ENCODE measurements around the gene ODAD3. TPM values are rescaled to one million over a fixed set of nuclear protein-coding genes. Genes with fewer than 3 reads are reported as not detected.
"Not testable (repeated sequence)": the region's sequence is repeated elsewhere in the genome, so short reads cannot be mapped to it uniquely, and the experiment has no call there.

Gene ODAD3
- polyA plus RNA-seq, 5 donors, result 0.59 to 2.5 (median 2.4) TPM

- not testable (repeated sequence) for DNase-seq
These were observed 28.2 kb downstream of the ODAD3 start for GRCh38 chr19:11406703-11407236.

- no peak for DNase-seq
These were observed 28.9 kb downstream of the ODAD3 start for GRCh38 chr19:11405846-11406643.

GRCh38 chr19:11404588-11405222 lies 30.2 kb downstream of the ODAD3 start:
- no peak for DNase-seq

GRCh38 chr19:11401808-11402543 lies 32.9 kb downstream of the ODAD3 start:
- DNase-seq, result no peak

DNA sequence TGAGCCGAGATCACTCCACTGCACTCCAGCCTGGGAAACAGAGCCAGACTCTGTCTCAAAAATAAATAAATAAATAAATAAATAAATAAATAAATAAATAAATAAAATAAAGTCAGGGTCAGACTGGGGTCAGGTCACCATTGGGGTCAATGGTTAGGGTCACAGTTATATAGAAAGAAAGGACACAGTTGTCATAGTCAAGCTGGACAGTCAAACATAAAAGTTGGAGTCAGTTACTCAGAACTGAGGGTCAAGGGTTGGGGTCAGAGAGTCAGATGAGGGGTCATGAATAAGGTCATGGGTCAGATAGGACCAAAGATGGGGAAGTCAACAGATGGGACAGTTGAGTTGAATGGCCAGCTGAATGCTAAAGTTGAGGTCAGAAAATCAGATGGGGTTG lies 34.1 kb downstream of the ODAD3 start:
- no peak for DNase-seq

DNA sequence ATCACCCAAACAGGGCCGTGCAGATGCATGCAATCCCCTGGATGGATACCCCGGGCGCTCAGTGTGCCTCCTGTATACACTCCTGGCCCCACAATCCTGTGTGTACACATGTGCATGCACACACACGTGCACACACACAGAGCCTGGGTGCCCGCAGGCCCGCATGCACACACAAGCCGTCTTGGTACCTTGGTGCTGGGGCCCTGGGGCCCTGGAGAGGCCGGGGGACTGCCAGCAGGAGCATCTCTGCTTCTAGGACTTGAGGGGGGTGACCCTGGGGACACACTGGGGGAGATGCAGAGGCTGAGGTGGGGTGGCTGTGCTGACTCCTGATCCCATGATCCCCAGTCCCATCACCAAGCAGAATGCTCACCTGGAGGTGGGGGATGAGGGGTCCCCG lies 35.3 kb downstream of the ODAD3 start:
- no peak for DNase-seq

GRCh38 chr19:11397089-11397610 lies 37.8 kb downstream of the ODAD3 start:
- DNase-seq, result no peak

DNA sequence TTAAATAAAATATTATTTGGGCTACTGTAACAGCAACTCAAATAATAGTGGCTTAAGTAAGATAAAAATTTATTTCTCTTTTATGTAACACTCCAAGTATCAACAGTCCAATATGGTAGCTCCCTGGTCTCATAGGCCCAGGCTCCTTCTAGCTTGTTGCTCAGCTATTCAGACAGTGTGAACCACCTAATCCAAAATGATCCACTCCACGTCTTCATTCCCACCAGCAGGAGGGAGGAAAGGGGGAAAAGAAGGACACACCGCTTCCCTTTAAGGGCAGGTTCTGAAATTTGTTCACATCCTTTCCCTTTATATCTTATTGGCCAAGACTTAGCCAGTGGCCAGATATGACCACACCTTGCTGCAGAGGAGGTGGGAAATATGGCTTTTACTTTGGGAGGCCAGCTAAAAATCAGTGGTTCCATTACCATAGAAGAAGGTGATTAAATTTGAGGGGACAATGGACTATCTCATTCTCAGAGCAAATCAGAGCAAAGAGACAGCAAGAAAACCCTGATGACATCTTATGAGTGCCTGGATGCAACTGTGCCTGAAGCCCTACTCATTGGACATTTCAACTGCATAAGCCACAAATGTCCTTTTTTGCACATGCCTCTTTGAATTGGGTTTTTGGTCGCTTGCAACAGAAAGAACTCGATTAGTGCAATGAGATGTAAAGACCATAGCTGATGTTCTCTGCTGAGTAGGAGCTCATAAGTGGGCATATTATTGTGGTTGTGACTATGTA lies 43.8 kb downstream of the ODAD3 start:
- DNase-seq, result no peak

GRCh38 chr19:11390359-11390758 lies 44.6 kb downstream of the ODAD3 start:
- DNase-seq, result no peak

DNA sequence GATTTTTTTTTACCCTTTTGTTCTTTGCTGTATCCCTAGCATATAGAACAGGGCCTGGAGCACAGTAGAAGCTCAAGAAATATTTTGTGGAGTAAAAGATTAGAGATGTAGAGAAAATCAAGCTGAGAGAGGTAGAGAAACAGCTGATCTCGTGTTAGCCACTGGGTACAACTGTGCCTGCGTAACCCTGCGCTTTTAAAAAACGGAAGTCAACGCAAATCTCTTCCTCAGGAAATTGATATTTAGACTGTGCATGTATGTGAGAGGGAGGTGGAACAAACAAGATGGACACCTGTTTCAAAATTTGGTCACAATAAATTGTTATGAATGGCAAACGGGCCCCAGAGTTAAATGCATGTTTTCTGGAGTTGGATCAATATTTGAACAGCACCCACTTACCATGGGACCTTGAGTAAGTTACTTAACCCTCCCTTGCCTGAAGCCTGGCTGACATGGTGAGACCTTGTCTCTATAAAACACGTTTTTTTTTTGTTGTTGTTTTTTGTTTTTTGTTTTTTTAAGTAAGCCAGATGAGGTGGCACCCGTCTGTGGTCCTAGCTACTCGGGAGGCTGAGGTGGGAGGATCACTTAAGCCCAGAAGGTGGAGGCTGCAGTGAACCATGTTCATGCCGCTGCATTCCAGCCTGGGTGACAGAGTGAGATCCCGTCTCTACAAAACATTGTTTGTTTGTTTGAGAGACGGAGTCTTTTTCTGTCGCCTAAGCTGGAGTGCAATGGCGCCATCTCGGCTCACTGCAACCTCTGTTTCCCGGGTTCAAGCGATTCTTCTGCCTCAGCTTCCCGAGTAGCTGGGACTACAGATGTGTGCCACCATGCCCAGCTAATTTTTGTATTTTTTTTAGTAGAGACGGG lies 47.5 kb downstream of the ODAD3 start:
- DNase-seq, result peak in 1 of 2 donors; percentile 9

GRCh38 chr19:11384778-11385129 lies 50.2 kb downstream of the ODAD3 start:
- no peak for DNase-seq

DNA sequence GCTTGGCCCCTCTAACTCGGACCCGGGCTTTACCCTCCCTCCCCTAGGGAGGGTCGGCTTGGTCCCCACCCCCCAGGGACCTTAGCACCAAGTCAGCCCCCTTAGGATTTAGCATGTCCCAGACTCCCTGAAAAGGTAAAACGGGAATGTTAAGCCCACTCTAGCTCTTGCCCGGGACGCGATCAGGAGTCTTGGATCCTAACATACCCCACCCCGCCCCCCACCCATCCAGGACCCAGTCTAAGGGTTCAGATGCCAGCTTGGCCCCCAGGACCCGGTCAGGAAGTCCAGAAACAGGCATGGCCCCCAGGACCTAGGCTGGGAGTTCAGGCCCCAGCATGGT lies 51.2 kb downstream of the ODAD3 start:
- DNase-seq, result peak in 1 of 2 donors; percentile 25

GRCh38 chr19:11382898-11383705 lies 51.8 kb downstream of the ODAD3 start:
- peak; percentile 17 to 40 for DNase-seq

DNA sequence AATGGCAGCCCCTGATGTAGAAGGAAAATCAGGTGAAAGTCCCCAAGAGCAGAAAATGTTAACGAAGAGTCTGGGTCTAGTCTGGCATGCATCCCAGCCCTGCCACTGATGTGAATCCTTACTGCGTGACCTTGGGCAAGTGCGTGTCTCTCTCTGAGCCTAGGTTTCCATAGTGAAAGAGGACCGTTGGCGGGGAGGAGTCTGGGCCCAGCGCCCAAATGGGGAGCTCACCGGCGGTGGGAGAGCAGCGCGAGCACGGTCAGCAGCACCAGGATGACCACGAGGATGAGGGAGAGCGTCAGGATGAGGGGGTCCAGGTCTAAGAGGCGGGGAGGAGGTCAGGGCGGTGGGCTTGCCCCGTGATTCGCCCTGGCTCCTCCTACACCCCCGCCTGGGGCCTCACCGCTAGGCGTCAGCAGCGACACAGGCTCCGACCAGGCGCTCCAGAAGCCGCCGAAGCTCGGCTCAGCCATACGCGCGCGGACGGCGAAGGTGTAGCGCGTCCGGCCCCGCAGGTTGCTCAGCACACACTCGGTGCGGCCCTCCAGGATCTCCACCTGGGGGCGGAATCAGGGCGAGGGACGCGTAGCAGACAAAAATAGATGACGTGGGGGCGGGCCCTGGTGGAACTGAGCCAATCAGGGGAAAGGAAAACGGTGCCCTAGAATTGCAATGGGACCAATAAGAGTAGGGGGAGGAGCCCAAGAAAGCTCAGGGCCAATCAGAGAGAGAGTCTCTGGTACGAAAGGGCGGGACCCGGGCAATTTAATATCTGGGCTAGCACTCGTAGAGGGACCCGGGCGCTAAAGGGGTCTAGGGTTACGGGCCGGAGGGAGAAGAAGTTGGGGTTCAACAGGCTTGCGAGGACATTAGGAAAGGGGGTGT lies 54.0 kb downstream of the ODAD3 start:
- DNase-seq, result peak; percentile 93 to 96

- DNase-seq, result no peak
These were observed 55.0 kb downstream of the ODAD3 start for GRCh38 chr19:11379857-11380350.

GRCh38 chr19:11379269-11379845 lies 55.6 kb downstream of the ODAD3 start:
- DNase-seq, result not testable (repeated sequence)

GRCh38 chr19:11378319-11379189 lies 56.4 kb downstream of the ODAD3 start:
- no peak for DNase-seq
